ENCODE measurements around the gene LTA4H. TPM values are rescaled to one million over a fixed set of nuclear protein-coding genes. Genes with fewer than 3 reads are reported as not detected.

The LTA4H gene
- 10 to 100 TPM; 66.0 to 84.7 (median 75.5) TPM for total RNA-seq

DNA sequence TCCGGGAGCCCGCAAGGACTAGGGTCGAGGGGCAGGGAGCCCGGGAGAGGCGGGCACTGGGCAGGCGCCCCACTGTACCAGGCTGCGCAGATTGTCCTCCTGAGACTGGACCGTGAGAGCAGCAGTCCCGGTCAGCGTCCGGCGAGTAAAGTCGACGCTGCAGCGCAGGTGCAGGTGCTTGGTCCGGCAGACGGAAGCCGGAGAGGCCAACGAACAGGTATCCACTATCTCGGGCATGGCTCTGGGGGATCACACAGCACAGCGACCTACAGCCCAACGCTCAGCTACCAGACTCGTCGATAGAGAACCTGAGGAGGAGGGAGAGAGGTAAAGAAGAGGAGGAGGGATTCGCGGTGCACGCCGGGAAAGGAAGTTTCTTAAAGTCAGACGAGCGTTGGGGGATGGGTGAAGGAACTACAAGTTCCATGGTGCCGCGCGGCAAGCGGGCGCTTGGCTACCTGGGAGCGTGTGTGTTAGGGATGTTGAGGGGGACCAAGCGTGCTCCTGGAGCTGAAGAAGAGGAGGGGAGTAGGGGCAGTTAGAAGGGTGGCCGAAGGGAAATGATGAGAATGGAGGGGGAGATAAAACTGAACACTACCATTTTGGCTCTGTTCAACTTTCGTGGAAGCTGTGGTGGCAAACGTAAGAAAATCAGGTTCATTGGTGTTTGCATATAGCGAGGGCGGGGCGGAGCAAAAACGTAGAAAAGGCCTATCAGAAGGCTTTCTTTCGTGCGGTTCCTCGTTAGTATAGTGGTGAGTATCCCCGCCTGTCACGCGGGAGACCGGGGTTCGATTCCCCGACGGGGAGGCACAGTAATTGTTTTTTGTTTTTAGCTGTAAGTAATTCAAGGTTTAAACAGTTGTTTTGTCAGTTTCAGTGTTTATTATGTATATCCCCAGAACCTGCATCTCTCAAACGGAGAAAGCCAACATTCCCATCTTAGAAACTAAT, at the start of gene LTA4H:
TSS of gene LTA4H (minus strand) at position 305 of the 954 bp plus-strand sequence. CDS start at position 237, 68 bp downstream.
- TF ChIP-seq, protein P1, sequence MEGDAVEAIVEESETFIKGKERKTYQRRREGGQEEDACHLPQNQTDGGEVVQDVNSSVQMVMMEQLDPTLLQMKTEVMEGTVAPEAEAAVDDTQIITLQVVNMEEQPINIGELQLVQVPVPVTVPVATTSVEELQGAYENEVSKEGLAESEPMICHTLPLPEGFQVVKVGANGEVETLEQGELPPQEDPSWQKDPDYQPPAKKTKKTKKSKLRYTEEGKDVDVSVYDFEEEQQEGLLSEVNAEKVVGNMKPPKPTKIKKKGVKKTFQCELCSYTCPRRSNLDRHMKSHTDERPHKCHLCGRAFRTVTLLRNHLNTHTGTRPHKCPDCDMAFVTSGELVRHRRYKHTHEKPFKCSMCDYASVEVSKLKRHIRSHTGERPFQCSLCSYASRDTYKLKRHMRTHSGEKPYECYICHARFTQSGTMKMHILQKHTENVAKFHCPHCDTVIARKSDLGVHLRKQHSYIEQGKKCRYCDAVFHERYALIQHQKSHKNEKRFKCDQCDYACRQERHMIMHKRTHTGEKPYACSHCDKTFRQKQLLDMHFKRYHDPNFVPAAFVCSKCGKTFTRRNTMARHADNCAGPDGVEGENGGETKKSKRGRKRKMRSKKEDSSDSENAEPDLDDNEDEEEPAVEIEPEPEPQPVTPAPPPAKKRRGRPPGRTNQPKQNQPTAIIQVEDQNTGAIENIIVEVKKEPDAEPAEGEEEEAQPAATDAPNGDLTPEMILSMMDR (IDR thresholded peaks at IDR 0.05) = no peak
- TF ChIP-seq POLR2A (IDR thresholded peaks at IDR 0.05) = no peak
- peak within 1 kb of the TSS; percentile 77 for H3K4me3 ChIP-seq (ENCODE audit: low read depth, poor library complexity, severe bottlenecking)
- 0% methylated on average over 55 of the region's 55 CpGs for WGBS, 2 donors
- DNase-seq (ENCODE audit: low spot score in 2 of 2) = peak; percentile 97 to 99
- intact Hi-C loops (cut with DNase I; ENCODE audit: low total_unique reads) = no loop called here

DNA sequence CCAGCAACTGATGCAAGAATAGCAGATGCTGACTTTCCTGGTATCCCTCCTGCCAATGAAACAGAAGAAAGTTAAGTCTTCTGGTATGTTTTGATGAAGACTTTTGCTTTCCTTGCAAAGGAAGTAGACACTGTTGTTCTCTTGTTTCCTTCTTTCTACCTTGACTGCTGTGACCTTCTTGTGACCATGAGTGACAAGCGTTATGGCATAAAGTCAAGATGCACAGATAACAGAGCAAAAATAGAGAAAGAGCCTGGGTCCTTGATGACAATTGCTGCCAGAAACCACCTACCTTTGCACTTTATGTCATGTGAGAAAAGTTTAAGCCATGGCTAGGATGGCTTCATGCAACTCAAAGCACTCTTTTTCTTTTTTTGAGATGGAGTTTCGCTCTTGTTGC, 49.2 kb upstream of the LTA4H start:
- no peak overlapping the region for H3K4me3 ChIP-seq (ENCODE audit: low read depth, poor library complexity, severe bottlenecking)
- WGBS, 2 donors = 94 to 96% methylated on average over 2 of the region's 2 CpGs
- intact Hi-C loops (cut with DNase I; ENCODE audit: low total_unique reads) = no loop called here
- DNase-seq (ENCODE audit: low spot score in 2 of 2) = no peak
- TF ChIP-seq POLR2A (IDR thresholded peaks at IDR 0.05) = no peak
- TF ChIP-seq, protein P1 (IDR thresholded peaks at IDR 0.05) = no peak

DNA sequence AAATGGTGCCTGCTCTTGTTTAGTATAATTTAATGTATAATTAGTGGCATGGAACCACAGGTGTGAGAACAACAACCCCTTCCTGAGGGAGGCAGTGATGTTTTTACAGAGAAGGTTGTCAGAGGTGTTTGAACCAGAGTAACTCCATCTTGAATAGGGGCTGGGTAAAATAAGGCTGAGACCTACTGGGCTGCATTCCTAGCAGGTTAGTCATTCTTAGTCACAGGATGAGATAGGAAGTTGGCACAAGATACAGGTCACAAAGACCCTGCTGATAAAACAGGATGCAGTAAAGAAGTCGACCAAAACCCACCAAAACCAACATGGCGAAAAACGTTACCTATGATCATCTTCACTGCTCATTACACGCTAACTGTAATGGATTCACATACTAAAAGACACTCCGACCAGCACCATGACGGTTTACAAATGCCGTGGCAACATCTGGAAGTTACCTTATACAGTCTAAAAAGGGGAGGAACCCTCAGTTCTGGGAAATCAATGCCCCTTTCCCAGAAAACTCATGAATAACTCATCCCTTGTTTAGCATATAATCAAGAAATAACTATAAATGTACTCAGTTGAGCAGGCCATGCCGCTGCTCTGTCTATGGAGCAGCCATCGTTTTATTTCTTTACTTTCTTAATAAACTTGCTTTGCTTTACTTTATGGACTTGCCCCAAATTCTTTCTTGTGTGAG, 47.8 kb upstream of the LTA4H start:
- TF ChIP-seq, protein P1 (IDR thresholded peaks at IDR 0.05) = no peak
- TF ChIP-seq POLR2A (IDR thresholded peaks at IDR 0.05) = no peak
- DNase-seq (ENCODE audit: low spot score in 2 of 2) = no peak
- H3K4me3 ChIP-seq (ENCODE audit: low read depth, poor library complexity, severe bottlenecking) = no peak overlapping the region
- 90 to 91% methylated on average over 9 of the region's 9 CpGs for WGBS, 2 donors
- intact Hi-C loops (cut with DNase I; ENCODE audit: low total_unique reads) = no loop called here

DNA sequence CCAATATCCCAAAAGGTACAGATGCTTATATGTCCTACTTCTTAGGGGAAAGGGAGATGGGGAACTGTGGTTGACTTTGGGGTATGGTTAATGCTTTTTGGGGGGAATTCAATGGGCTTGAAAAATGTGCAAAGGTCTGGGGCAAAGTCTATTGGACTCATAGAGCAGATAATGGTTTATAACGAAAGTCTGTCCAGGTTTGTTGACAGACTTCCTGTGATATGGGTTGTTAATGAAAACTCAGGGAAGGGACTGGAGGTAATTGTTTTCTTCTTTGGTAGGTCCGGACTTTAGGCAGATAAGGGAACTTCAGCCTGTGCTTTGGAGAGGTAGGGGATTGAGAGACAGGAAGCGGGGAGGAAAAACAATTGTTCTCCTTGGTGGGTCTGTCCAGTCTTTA, 46.2 kb upstream of the LTA4H start:
- intact Hi-C loops (cut with DNase I; ENCODE audit: low total_unique reads) = no loop called here
- no peak overlapping the region for H3K4me3 ChIP-seq (ENCODE audit: low read depth, poor library complexity, severe bottlenecking)
- TF ChIP-seq POLR2A (IDR thresholded peaks at IDR 0.05) = no peak
- TF ChIP-seq, protein P1 (IDR thresholded peaks at IDR 0.05) = no peak
- whole genome bisulfite sequencing, 2 donors = 85% methylated on average over 3 of the region's 3 CpGs
- no peak for DNase-seq (ENCODE audit: low spot score in 2 of 2)

DNA sequence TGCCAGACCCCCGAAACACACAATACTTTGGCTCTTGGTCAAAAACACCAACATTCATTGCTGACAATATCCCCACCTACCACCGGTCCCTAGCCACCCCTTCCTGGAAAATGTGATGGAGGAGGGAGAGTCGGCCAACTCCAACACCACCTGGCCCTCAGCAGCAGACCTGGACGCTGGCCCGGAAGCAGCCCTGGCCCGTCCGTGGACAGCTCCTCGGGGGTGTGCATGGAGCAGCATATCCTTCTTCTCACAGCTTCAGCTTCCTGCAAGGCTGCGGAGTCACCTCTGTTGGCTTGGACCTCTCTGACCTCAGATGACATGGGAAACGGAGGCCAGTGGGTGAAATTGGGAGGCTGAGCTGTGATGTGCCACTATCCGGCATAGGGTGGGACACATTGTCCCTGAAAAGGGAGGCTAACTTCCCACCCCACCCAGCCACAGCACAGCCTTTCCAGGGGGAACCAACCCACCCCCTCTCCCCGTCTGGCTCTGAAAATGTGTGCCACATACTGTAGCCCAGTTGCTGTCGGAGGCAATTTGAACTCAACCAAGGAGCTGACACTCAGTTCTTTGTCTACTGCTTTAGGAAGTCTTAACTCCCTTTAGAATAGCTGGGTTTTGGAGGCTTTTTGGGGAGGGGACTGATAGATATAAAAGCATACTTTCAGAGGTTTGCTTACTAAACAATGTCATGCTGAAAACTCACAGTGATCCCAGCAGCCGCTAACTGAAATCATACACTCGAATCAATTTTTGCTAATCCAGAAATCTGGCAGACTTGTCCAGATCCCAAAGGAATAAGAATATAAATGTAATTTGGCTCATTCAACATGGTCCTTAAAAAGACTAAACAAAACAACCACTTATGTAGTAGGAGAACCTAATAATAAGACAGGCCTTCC, 43.1 kb upstream of the LTA4H start:
- no peak for TF ChIP-seq POLR2A (IDR thresholded peaks at IDR 0.05)
- TF ChIP-seq, protein P1 (IDR thresholded peaks at IDR 0.05) = no peak
- H3K4me3 ChIP-seq (ENCODE audit: low read depth, poor library complexity, severe bottlenecking) = no peak overlapping the region
- 51 to 61% methylated on average over 14 to 15 of the region's 15 CpGs for WGBS, 2 donors
- intact Hi-C loops (cut with DNase I; ENCODE audit: low total_unique reads) = no loop called here
- peak in 1 of 2 donors; percentile 86 for DNase-seq (ENCODE audit: low spot score in 2 of 2)
